Activated CD4-positive, alpha-beta T cell treated with anti-CD3 and anti-CD28 coated beads for 48 hours (primary cell): Measurements from ENCODE around the gene GPR37L1.
"Not testable (repeated sequence)": the region's sequence is repeated elsewhere in the genome, so short reads cannot be mapped to it uniquely, and the experiment has no call there.

Experiments
- DNase-seq: peaks from one replicate; pipeline ENCODE4 v3.0.0-alpha.2; 2020

GPR37L1 gene

GRCh38 chr1:202134645-202135172, 12.0 kb downstream of the GPR37L1 start:
- no peak for DNase-seq

GRCh38 chr1:202135221-202135721, 12.6 kb downstream of the GPR37L1 start:
- DNase-seq: peak; percentile 59

- DNase-seq: no peak
Observed at GRCh38 chr1:202140833-202141232, 18.1 kb downstream of the GPR37L1 start.

GRCh38 chr1:202141468-202141867, 18.8 kb downstream of the GPR37L1 start:
- DNase-seq: not testable (repeated sequence)

GRCh38 chr1:202143011-202143767, 20.5 kb downstream of the GPR37L1 start:
- peak; percentile 26 for DNase-seq

- DNase-seq: peak; percentile 32
Observed at GRCh38 chr1:202143768-202144401, 21.2 kb downstream of the GPR37L1 start.

GRCh38 chr1:202144402-202145067, 21.8 kb downstream of the GPR37L1 start, which contains the start of gene ARL8A:
TSS of gene ARL8A (minus strand) at chr1:202144737. CDS start at chr1:202144572, 165 bp downstream.
- DNase-seq: peak; percentile 79

- DNase-seq: peak; percentile 64
Observed at GRCh38 chr1:202145068-202145743, 22.5 kb downstream of the GPR37L1 start.

GRCh38 chr1:202145744-202146140, 23.0 kb downstream of the GPR37L1 start:
- not testable (repeated sequence) for DNase-seq

- no peak for DNase-seq
Observed at GRCh38 chr1:202146279-202146678, 23.6 kb downstream of the GPR37L1 start.

- DNase-seq: no peak
Observed at GRCh38 chr1:202146993-202147392, 24.3 kb downstream of the GPR37L1 start.

GRCh38 chr1:202148391-202148790, 25.7 kb downstream of the GPR37L1 start:
- no peak for DNase-seq

GRCh38 chr1:202149566-202149965, 26.8 kb downstream of the GPR37L1 start:
- no peak for DNase-seq

GRCh38 chr1:202150187-202150586, 27.5 kb downstream of the GPR37L1 start:
- no peak for DNase-seq

- DNase-seq: no peak
Observed at GRCh38 chr1:202150602-202151001, 27.9 kb downstream of the GPR37L1 start.

GRCh38 chr1:202151045-202151444, 28.3 kb downstream of the GPR37L1 start:
- no peak for DNase-seq

GRCh38 chr1:202152399-202152798, 29.7 kb downstream of the GPR37L1 start:
- no peak for DNase-seq

- DNase-seq: no peak
Observed at GRCh38 chr1:202153284-202153683, 30.6 kb downstream of the GPR37L1 start.

GRCh38 chr1:202154148-202154765, 31.5 kb downstream of the GPR37L1 start:
- no peak for DNase-seq

GRCh38 chr1:202154766-202155477, 32.2 kb downstream of the GPR37L1 start:
- DNase-seq: peak; percentile 62

- DNase-seq: no peak
Observed at GRCh38 chr1:202155478-202156021, 32.8 kb downstream of the GPR37L1 start.
